GM10847 (cell line): ENCODE results near the gene ORM1.
"Not testable (repeated sequence)": the region's sequence is repeated elsewhere in the genome, so short reads cannot be mapped to it uniquely, and the experiment has no call there.

Experiments
- POLR2A ChIP-seq: IDR thresholded peaks from 2 replicates; pipeline ENCODE4 v1.6.1; 2011; ENCODE audit not compliant: insufficient read length; ENCODE audit errors: extremely low read depth

Gene ORM1

GRCh38 chr9:114311571-114312512 is 11.1 kb upstream of the ORM1 start:
- TF ChIP-seq POLR2A: no peak

GRCh38 chr9:114312513-114312875 is 10.4 kb upstream of the ORM1 start:
- TF ChIP-seq POLR2A: no peak

- TF ChIP-seq POLR2A: no peak
Measured at GRCh38 chr9:114313186-114313585, 9.7 kb upstream of the ORM1 start.

GRCh38 chr9:114314256-114314867 is 8.5 kb upstream of the ORM1 start:
- no peak for TF ChIP-seq POLR2A

GRCh38 chr9:114314881-114315722 is 7.8 kb upstream of the ORM1 start:
- no peak for TF ChIP-seq POLR2A

GRCh38 chr9:114315723-114316363 is 7.1 kb upstream of the ORM1 start:
- no peak for TF ChIP-seq POLR2A

GRCh38 chr9:114316605-114317230 is 6.2 kb upstream of the ORM1 start:
- no peak for TF ChIP-seq POLR2A

GRCh38 chr9:114317665-114318357 is 5.1 kb upstream of the ORM1 start:
- no peak for TF ChIP-seq POLR2A

GRCh38 chr9:114318416-114318815 is 4.5 kb upstream of the ORM1 start:
- TF ChIP-seq POLR2A: no peak

GRCh38 chr9:114319147-114319546 is 3.8 kb upstream of the ORM1 start:
- no peak for TF ChIP-seq POLR2A

- TF ChIP-seq POLR2A: no peak
Measured at GRCh38 chr9:114321759-114322158, 1.1 kb upstream of the ORM1 start.

GRCh38 chr9:114324492-114324891 is 1.6 kb downstream of the ORM1 start:
- TF ChIP-seq POLR2A: no peak

- no peak for TF ChIP-seq POLR2A
Measured at GRCh38 chr9:114327749-114328148, 4.9 kb downstream of the ORM1 start.

GRCh38 chr9:114329625-114330022 is 6.7 kb downstream of the ORM1 start, which contains the start of gene ORM2:
Gene ORM2 (plus strand): TSS chr9:114329869. CDS start chr9:114329905, 36 bp downstream.
- TF ChIP-seq POLR2A: not testable (repeated sequence)

- TF ChIP-seq POLR2A: no peak
Measured at GRCh38 chr9:114330636-114331035, 7.7 kb downstream of the ORM1 start.
